Uterus (tissue), 2 donors: ENCODE results near the gene CIAO3.

ENCODE experiments used
- CTCF ChIP-seq, 4 experiments: fragments of 200-600 bp in 2 of 4; fragments of 450-650 bp in 2 of 4; sonication (generic) in 2 of 4; IDR thresholded peaks; one replicate each; pipeline ENCODE4 v1.5.1; 2016 to 2019; ENCODE audit warnings: antibody characterized with exemption in 4 of 4, mild to moderate bottlenecking in 2 of 4, moderate library complexity in 1 of 4
- POLR2A ChIP-seq, 2 donors: fragments of 450-650 bp; IDR thresholded peaks; one replicate each; pipeline ENCODE4 v1.6.1; 2016; ENCODE audit warnings: antibody characterized with exemption in 2 of 2, mild to moderate bottlenecking in 1 of 2, moderate library complexity in 1 of 2

- no peak for TF ChIP-seq POLR2A (IDR thresholded peaks at IDR 0.05)
- no peak for TF ChIP-seq CTCF (IDR thresholded peaks at IDR 0.05)
These were observed 19.9 kb upstream of the CIAO3 start, which contains the start of gene MSLN for GRCh38 chr16:760545-761343.
